Fibroblast of mammary gland (primary cell): Measurements from ENCODE around the gene EPS8.
"Not testable (repeated sequence)": the region's sequence is repeated elsewhere in the genome, so short reads cannot be mapped to it uniquely, and the experiment has no call there.

Source experiments
- DNase-seq: peaks from one replicate; pipeline ENCODE4 v3.0.0-alpha.2; 2010; ENCODE audit warnings: low read depth
- H3K4me3 ChIP-seq: 2 replicates; pipeline ENCODE4 v1.5.1; 2011; ENCODE audit warnings: low read depth, mild to moderate bottlenecking, low read length, moderate library complexity; ENCODE audit not compliant: control insufficient read depth
- CTCF ChIP-seq: conservative IDR thresholded peaks from 2 replicates; pipeline ENCODE4 v1.5.1; 2011; ENCODE audit warnings: low read depth, low read length, inconsistent platforms; ENCODE audit not compliant: control insufficient read depth, insufficient read depth

Gene EPS8

DNA sequence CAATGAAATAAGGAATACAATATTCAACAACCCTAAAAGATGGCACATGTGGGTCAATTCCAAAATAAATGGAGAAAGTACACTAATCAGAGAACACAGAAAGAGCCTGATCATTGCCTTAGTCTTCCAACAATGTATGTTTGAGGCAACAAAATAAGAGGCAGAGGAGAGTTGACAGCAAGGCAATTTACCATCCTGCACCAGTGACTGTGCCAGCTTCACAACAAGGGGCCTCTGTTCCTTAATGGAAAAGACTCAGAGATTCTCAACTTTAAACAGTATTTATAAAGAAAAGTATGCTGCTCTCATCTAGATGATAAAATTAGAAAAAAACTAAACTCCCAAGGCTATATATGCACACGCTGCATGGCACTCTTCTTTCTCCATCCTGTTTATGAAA is 25.9 kb downstream of the EPS8 start:
- no peak for DNase-seq
- no peak for TF ChIP-seq CTCF
- H3K4me3 ChIP-seq, result no peak overlapping the region

DNA sequence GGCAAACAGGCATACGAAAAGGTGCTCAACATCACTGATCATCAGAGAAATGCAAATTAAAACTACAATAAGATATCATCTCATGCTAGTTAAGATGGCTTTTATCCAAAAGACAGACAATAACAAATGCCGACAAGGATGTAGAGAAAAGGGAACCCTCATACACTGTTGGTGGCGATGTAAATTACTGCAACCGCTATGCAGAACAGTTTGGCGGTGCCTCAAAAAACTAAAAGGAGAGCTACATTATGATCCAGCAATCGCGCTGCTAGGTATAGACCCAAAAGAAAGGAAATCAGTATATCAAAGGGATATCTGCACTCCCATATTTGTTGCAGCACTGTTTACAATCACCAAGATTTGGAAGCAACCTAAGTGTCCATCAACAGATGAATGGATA is 27.0 kb downstream of the EPS8 start:
- H3K4me3 ChIP-seq, DNase-seq: not testable (repeated sequence)

GRCh38 chr12:15757553-15758255 is 31.5 kb downstream of the EPS8 start:
- TF ChIP-seq CTCF, result no peak
- no peak overlapping the region for H3K4me3 ChIP-seq
- peak; percentile 99 for DNase-seq

DNA sequence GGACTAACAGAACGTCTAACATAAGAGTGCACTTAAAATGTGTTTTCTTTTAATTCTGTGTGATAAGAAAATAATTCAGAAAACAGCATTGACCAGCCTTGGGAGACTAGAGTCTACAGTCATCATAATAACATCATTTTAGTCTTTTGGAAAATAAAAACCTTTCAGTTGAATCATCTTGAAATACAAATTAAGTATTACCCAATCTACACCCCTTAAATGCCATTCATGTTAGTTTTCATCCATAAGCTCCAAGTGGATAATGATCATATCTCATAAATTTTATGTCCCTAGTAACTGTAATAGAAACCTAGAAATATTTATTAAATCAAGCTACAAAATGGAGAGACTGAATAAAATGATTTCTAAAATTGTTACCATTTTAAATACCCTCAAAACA is 32.4 kb downstream of the EPS8 start:
- TF ChIP-seq CTCF, result no peak
- DNase-seq, result peak; percentile 63
- no peak overlapping the region for H3K4me3 ChIP-seq

DNA sequence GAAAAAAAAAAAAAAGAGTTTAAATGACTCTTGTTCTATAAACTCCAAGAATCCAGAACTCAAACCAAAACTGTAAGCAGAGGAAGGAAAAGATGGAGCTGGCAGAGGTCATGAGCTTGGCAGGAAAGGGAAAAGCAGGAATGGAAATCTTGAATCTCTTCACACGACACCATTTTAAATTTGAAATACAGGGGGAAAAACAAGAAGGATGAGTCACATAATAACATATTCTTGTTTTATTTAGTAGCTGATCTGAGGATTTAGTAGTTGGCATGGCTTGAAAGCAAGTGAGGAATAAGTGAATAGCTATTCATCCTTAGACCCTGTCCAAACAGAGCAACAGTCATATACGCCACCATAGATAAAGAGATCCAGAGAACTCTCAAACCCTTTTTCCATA is 35.0 kb downstream of the EPS8 start:
- TF ChIP-seq CTCF, result no peak
- peak; percentile 69 for DNase-seq
- no peak overlapping the region for H3K4me3 ChIP-seq

DNA sequence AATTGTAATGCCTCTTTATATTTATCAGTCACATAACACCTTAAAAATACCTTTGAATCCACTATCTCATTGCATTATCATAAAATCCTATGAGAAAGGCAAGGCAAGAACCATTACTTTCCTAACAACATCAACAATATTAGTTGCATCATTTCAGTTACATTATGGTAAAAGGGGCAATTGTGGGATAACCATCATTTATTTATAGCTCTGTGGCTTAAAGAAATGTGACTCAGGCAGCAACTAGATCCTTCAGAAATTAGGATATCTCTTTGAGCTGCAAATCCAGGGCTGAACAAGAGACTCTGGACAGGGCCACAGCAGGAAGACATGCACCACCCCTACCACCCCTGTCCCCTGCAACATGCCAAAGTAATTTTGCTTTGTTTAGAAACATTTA is 36.4 kb downstream of the EPS8 start:
- TF ChIP-seq CTCF, result no peak
- no peak overlapping the region for H3K4me3 ChIP-seq
- DNase-seq, result peak; percentile 65

DNA sequence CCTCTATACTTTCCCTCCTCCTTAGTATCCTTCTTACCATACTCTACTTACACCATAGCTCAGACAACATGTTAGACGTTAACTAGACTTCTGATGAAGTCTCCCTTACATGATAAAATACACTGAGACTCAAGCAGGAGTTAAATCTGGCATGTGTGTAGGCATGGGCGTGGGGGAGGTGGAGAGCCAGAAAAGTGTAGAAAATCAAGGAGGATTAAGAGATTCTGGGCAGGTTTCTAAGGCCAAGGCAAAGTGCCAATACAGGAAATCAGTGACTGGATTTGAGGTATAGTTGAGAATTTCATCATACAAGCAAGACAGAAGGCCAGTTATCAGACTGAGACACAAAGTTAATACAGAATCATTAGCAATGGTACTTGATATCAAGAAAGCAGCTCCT is 37.4 kb downstream of the EPS8 start:
- no peak for TF ChIP-seq CTCF
- peak; percentile 41 for DNase-seq
- H3K4me3 ChIP-seq, result no peak overlapping the region
